ENCODE results near the gene CD19. TPM values are rescaled to one million over a fixed set of nuclear protein-coding genes. Genes with fewer than 3 reads are reported as not detected.

Gene CD19
- total and polyA plus RNA-seq, 10 of the 15 experiments (the other 5 are each of a cell fraction or from before 2014, with no cell fraction given): 1.2 to 125 (median 77.2) TPM

DNA sequence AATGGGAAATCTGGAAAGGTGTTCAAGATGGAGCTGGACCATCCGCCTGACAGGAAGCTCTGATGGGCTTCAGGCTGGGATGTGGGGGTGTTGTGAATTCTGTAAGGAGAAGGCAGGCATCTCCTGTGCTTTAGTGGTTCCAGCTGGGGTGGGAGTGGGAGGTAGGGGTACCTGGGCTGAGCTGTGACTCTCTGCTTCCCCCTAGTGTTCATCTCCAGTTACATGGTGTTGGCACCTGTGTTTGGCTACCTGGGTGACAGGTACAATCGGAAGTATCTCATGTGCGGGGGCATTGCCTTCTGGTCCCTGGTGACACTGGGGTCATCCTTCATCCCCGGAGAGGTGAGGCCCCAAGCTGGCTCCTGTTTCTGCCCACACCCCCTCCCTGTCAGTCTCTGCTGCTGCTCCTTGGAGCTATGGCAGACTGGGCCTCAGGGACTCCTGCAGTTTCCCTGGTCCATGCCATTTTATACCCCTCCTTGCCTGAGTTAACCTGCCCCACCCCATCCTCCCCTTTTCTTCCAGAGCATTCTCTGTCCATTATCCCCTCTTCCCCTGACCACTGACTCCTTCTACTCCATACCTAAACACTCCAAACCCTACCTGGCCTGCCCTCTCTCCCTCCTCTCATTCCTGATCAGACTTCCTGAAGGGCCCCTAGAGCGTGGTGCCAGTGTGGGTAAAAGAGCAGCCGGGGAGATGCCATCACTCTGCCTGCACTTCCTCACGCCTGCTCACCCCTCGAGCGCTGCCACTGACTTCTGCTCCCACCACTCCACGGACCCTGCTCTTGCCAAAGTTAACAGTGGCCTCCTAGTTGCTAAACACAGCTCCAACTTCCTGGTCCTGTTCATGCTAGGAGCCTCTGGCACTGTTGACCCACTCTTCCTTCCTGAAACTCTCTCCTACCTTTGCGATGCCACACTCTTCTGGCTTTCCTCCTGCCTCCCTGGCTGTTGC lies 46.2 kb downstream of the CD19 start (continued):
- no peak for TF ChIP-seq CBX3 (IDR thresholded peaks at IDR 0.05; ENCODE audit: borderline replicate concordance, low read depth)
- TF ChIP-seq SRF (IDR thresholded peaks at IDR 0.05; ENCODE audit: low read depth in 2 of 2, low read length in 2 of 2): no peak
- TF ChIP-seq TCF12 (IDR thresholded peaks at IDR 0.05; ENCODE audit: low read depth, low read length): no peak
- TF ChIP-seq, protein P1, sequence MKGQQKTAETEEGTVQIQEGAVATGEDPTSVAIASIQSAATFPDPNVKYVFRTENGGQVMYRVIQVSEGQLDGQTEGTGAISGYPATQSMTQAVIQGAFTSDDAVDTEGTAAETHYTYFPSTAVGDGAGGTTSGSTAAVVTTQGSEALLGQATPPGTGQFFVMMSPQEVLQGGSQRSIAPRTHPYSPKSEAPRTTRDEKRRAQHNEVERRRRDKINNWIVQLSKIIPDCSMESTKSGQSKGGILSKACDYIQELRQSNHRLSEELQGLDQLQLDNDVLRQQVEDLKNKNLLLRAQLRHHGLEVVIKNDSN (IDR thresholded peaks at IDR 0.05; ENCODE audit: borderline replicate concordance, extremely low read length, insufficient read depth, low read depth, low read length): no peak
- TF ChIP-seq SUPT20H (IDR thresholded peaks at IDR 0.05; ENCODE audit: borderline replicate concordance, control insufficient read depth, low read depth, low read length): no peak
- TF ChIP-seq NFYB (IDR thresholded peaks at IDR 0.05; ENCODE audit: insufficient read depth, low read depth, low read length): no peak
- TF ChIP-seq EED (IDR thresholded peaks at IDR 0.05; ENCODE audit: low read depth): no peak
- no peak for TF ChIP-seq SUZ12 (IDR thresholded peaks at IDR 0.05; ENCODE audit: unreplicated experiment)
- TF ChIP-seq POLR2A (IDR thresholded peaks at IDR 0.05; ENCODE audit: low read depth, low read length): no peak
- 0 out of 2 replicates have a peak, but pooled peaks have one; percentile 27 for TF ChIP-seq RAD21 (IDR thresholded peaks at IDR 0.05; ENCODE audit: insufficient read depth, low read depth, low read length)
- no peak for TF ChIP-seq NR2F1 (conservative IDR thresholded peaks at IDR 0.05)
- TF ChIP-seq NBN (IDR thresholded peaks at IDR 0.05): no peak
- no peak for TF ChIP-seq RB1 (IDR thresholded peaks at IDR 0.05; ENCODE audit: borderline replicate concordance)

Measured in GM12878 (cell line).